HG03280 (cell line): ENCODE data around the gene SNTB2.

Experiments
- ATAC-seq: cut with Tn5 transposase; IDR thresholded peaks from one replicate; pipeline ENCODE4 v1.9.1; 2021; ENCODE audit warnings: mild to moderate bottlenecking, moderate library complexity; ENCODE audit not compliant: unreplicated experiment

The SNTB2 gene

DNA sequence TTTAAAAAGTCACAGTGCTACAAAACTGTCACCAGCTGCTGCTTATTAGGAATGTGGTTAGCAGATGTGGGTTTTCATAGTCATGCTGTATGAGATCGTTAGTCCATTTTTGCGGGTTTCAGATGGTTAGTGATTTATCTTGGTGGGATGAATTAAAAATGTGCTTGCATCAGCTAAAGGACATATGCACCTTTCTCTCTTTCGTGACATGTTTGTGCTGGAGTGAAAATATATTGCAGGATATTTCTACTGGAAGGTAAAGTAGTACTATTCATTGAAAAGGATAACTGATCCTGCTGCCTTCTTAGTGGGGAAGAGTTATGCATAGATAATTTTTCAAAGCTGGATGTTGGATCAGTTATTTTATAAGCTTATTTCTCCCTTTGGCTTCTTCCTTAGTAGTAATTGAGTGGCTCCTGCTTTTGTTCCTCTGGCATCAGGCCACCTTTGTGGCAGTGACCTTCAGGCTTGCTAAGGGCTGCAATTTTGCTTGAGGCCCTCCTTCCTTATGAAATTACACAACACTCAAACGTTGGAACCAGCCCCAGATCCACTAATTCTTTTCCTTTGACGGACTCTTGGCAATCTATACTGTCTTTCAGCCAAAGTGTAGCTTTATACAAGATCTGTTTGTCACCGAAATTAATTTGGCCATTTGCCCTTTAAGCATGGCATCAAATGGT, 7.5 kb upstream of the SNTB2 start:
- ATAC-seq: no peak

DNA sequence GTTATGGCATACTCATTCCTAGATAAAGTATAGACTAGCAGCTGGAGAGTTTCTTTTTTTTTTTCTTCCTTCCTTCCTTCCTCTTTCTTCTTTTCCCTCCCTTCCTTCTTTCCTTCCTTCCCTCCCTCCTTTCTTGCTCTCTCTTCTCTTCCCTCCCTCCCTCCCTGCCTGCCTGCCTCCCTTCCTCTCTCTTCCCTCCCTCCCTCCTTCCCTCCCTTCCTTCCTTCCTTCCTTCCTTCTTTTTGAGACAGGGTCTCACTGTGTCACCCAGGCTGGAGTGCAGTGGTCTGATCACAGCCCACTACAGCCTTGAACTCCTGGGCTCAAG, 7.0 kb upstream of the SNTB2 start:
- no peak for ATAC-seq

DNA sequence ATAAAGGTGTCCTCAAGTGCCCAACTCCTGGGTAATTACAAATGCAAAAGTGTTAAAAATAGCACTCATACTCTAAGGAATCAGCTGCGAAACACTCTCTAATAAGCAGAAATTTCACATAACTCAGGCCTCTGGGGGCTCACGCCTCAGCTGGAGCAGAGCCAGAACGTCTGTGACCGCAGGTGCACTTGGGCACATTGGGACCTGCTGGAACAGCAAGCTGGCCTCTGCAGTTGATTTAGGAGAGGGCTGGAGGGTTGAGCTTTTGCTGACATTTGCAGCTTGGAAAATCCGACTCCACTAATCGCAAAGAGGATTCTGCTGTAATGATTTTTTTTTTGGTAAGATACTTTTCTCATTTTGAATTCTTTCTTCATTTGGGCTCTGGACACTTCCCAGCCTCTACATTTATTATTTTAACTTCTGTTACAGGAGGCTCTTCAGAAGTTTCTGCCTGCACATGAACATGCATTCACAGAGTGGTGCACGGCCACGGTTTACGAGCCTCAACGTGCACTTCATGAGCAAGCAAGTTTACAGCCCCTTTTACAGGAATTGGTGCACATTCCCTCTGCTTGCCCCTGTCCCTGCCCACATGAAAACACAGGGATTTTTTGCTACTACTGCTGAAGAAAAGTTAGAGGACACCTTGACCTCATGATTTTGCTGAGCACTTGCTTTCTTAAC, 4.1 kb upstream of the SNTB2 start:
- no peak for ATAC-seq

DNA sequence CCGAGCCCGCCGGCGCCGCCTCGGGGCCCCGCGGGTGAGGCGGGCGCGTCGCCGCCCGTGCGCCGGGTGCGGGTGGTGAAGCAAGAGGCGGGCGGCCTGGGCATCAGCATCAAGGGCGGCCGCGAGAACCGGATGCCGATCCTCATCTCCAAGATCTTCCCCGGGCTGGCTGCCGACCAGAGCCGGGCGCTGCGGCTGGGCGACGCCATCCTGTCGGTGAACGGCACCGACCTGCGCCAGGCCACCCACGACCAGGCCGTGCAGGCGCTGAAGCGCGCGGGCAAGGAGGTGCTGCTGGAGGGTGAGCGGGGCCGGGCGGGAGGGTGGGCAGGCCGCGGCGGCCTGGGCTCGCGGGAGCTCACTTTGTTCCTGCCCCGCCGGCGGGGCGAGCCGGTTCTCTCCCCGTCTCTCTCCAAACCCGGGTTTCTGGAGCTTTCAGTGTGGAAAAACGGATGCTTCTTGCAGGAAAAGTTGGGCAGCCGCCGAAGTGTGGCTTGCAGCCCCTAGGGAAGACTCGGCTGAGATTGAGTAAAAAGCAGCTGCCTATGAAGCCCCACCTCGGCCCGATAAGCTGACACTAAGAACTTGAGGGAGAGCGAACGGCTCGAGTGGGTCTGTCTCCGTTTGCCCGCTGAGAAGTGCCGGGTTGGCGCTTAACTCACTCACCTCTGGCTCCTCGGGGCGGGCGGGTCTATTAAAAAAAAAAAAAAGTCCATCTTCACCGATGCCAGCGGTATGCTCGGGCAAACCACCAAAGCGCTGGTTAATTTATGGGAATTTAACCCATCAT, 677 bp downstream of the SNTB2 start:
- ATAC-seq: peak; percentile 35

DNA sequence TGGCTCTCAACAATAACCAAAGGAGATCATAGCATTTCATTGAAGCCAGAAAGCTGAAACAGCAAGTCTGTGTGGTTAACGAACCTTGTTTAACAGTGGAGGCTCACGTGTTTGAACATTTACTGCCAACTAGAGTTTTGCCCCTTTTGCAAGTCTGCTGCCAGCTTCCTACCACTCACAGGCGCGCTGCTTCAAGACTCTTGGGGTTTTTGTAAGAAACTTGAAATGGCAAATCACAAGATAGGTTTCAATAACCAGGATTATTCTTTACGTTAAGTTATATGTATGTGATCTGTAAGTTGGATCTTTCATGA, 1.2 kb downstream of the SNTB2 start:
- ATAC-seq: no peak

DNA sequence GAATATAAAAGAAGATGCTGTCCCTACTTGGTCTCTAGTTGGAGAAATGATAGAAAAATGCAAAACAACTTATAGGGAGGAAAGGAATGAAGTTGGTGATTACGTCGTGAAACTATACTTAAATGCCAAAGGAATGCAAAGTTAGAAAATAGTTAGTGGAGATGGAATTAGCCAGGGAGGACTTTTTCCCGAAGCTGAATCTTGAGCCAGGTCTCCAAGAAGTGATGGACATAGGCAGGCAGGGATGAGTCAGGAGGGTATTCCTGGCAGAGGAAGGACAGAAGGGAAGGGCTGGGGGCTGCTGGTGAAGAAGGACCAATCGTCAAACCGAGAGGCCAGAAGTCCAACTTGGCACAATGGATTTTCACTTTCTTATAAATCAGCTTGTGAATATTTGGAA, 1.8 kb downstream of the SNTB2 start:
- ATAC-seq: no peak

DNA sequence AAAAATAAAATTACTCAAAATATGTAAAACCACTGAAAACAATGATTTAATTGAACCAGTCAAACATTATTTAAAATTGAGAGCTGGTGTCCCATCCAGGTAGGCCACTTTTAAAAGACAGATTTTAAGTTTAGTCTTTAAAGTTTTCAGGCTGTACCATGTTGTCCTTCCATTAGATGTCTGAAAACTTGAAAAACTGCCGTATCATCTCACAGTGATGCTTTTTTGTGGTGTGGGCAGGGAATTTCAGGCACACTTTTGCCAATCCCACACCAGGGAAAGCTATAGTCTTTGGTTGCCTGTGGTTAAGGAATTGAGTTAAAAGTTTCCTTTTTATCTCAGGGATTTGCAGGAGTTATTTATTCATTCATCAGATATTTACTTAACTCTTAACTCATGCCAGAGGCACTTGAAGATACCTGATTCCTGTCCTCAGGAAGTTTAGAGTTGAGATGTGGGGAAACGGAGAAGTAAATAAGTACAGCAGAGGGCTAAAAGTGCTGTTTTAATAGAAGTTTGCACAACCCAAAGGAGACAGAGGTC, 3.2 kb downstream of the SNTB2 start:
- ATAC-seq: no peak

DNA sequence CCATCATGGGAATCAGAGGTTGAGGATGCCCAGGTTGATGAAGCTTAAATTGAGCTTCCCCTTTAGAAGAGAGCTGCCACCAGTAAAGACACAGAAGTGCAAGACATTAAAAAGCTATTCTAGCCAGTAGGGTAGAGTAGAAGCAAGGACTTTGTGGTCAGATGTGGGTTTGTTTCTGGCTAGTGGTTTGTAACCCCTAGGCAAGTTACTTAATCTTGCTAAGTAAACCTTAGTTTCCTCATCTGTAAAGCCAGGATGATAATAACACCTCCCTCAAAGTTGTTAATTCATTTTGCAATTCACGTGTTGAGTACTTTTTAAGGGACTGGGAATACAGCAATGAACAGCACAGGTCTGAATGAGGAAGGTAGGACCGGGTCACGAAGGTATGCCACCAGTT, 3.6 kb downstream of the SNTB2 start:
- no peak for ATAC-seq

DNA sequence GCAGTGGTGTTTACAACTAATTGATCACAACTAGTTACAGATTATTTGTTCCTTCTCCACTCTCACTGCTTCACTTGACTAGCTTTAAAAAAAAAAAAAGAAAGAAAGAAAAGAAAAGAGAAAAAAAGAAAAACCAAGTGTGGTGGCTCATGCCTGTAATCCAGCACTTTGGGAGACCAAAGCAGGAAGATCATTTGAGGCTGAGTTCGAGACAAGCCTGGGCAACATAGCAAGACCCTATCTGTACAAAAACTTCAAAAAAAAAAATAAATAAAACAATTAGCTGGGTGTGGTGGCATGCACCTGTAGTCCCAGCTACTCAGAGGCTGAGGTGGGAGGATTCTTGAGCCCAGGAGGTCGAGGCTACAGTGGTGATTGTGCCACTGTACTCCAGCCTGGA, 4.2 kb downstream of the SNTB2 start:
- no peak for ATAC-seq

DNA sequence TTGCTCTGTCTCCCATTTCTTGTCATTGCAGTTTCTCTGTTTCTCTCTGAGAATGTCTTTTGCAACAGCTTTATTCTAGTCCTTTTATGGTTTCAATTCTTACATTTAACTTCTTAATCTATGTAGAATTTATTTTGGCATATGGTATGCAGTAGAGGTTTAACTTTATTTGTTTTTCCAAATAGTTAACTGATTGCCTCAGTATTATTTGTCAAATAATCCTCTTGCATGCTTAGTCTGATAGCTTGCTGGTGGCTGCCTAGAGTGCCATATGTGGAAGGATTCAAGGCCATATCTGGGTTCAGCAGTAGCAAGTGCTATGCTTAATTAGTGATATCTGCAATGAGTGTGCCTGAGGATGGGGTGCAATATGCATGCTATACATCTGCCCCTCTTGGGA, 6.9 kb downstream of the SNTB2 start:
- ATAC-seq: no peak

DNA sequence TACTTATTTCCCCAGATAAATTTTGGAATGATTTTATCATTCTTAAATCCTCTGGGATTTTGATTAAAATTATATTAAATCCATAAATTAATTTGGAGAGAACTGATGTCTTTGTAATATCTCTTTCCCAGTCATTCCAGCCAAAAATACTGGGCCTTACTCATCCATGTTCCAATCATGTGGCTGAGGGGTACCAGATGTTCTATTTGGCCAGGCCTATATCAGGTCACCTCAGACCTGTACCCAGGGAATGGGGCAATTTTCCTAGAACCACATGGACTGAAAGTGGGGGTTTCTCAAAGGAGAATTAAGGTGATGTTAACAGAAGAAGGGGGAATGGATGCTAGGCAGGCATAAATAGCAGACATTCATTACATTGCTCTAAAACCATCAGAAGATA, 7.5 kb downstream of the SNTB2 start:
- no peak for ATAC-seq

DNA sequence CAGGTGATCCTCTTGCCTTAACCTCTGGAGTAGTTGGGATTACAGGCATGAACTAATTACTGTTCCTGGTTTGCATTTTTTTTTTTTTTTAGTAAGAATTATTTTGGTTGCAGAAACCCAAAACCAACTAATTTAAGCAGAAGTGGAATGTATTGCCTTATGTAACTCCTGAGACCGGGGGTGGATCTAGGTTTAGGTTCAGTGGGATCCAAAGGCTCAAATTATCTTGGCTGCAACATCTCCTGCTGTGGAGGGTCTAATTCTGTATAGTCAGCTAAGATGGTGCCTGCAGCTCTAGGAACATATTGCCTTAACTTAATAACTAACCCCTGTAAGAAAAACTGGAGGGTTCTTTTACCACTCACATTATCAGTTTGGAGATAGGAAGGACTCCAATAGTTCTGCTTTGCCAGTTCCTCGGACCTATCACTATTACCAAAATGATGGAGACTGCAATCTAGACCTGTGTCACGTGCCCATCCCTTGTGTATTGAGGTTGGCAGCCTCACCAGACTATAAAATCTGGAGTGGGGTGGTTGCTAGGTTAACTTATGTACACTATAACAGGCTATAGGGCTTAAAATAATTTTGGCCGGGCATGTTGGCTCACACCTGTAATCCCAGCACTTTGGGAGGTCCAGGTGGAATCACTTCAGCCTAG, 8.5 kb downstream of the SNTB2 start:
- no peak for ATAC-seq

DNA sequence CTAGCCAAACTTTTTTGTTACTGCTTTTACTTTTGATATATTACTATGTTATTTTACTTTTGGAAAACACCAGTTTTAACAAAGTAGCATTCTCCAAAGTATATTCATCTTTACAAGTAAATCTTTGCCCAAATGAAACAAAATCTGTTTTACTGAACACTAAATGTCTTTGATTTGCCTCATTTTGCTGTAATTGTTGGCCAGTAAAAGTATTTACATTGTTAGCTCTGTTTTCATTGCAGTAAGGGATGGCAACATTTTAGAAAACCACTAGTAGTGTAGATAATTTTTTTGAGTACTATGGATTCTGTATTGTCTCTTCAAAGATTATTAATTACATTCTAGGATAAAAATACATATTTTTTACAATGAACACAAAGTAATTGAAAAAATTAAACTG, 10.6 kb downstream of the SNTB2 start:
- no peak for ATAC-seq

DNA sequence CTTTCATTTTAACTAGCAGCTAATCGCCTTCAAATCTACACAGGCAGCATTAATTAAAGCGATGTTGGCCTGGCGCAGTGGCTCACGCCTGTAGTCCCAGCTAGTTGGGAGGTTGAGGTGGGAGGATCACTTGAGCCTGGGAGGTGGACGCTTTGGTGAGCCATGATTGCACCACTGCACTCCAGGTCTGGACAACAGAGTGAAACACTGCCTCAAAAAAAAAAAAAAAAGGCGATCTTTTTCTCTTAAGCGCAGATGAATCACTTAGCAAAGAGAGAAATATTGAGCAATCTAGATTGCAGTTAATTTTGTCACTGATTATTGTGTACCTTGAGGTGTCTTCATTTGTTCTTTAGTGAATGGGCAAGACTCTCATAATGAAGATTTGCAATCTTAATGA, 12.4 kb downstream of the SNTB2 start:
- no peak for ATAC-seq

DNA sequence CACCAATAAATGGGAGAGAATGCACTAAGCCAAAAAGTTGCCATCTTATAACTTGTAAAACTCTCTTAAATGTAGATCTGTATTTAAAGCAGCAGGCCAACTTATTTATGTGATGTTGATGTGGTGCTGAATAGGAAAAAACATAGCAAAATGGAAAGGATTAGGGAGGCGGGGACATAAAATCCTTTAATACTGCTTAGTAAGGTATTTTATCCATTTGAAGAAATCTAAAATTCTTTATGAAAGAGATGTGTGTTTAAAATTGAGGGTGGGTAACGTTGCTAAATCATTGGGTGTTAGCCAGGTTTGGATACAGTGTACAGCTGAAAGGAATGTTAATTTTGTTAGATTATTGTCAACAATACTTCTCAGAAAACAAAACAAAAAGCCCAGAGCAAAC, 14.3 kb downstream of the SNTB2 start:
- no peak for ATAC-seq

DNA sequence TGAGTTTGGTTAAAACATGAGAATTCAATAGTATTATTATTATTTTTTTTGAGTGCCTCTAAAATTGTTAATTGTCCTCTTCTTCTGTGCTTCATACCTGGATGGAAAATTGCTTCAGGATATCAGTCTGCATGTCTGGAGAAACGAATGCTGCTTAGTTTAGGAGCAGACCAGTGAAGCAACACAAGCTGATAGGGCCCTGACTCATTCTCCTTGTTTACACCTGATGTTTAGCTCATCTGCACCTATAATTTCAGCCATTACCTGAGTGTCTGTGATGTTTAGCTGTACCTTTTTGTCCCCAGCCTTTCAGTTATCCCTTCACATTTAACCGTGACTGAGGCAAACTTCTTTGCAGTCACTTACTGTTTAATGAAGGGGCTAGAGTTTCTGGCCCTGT, 14.8 kb downstream of the SNTB2 start:
- ATAC-seq: no peak

DNA sequence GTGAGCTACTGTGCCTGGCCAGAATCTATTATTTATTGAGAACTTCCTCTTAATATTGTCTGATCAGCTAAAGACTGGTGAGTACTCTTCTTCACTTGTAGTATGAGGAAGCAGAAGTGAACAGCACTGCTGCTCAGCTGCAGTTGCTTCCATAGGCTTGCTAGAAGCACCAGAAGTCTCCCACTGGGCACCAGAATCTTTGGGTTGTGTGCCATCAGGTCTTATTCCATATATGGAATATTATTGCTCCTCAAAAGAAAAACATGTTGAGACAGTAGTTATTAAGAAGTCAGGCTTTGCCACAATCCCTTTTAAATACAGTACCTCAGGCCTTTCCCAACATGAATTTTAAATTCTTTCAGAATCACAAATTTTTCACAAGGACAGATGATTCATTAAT, 17.2 kb downstream of the SNTB2 start:
- ATAC-seq: no peak

DNA sequence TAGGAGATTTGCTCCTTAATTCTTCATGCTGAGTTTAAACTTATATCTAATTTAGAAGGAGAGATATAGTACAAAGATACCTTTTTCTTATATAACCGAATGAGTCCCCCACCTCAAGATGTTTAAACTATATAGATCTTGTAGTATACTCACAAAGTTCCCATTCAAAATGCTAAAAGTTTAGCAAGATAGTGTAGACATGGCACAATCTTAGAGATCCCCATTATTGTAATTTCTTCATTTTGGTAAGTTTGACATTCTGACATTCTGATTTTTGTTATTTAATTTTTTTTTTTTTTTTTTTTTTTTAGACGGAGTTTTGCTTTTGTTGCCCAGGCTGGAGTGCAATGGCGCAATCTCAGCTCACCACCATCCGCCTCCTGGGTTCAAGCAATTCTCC, 22.8 kb downstream of the SNTB2 start:
- no peak for ATAC-seq

DNA sequence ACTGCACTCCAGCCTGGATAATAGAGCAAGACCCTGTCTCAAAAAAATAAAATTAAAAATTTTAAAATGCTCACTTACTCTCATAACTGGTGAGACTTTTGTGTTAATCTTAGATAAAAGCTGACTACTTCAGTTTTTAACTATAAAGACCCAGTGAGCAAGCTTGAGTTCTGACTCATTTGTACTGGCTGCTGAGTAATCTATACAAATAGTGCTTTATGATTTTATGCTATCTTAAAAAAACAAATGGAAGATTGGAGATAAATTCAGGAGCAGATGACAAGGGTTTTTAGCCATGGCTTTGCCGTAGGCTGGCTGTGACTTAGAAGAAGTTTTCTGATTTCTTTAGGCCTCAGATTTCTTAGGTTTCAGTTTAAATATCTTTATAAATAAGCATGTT, 30.5 kb downstream of the SNTB2 start:
- no peak for ATAC-seq

DNA sequence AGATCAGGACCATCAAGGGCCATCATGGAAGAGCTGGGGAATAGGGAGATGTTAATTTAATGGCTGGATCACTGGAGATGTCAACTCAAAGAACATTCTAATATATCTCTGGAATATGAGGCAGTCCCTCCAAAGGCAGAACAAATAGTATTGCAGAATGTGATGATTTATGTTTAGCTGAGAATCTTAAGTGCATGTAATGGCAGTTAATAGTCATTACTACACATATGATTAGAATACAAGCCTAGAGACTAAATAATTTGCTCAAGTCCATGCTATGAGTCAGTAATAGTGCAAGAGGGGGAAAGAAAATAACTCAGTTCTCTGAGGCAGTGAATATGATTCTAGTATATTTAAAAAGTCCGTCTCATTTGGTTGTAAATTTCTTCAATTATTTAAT, 32.3 kb downstream of the SNTB2 start:
- ATAC-seq: no peak

DNA sequence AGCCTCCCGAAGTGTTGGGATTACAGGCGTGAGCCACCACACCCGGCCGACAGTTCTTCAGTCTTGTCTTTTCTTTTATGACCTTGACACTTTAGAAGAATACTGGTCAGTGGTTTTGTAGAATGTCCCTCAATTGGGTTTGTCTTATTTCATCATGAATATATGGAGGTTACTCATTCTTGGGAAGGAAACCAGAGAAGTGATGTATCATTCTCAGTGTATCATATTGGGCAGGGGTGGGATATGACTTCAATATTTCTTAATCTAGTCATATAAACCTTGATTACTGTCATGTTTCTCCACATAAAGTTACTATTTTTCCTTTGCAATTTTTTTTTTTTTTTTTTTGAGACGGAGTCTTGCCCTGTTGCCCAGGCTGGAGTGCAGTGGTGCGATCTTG, 36.9 kb downstream of the SNTB2 start:
- no peak for ATAC-seq

DNA sequence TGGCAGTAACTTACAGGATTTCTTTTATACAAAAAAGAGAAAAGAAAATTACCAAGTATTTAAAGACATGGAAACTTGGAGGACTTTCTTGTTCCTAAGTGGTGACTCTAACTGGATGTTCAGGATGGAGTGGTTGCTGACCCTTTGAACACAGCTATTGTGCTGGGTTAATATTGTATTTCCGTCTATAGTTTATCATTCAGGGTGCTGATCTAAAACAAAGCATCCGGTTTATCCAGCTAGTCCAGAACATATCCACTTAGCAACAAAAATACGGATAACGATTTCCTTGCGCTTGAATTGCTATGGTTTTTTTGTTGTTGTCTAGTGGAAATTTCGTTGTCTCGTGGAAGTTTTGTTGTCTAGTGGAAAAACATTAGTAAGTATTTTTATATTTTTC, 38.2 kb downstream of the SNTB2 start:
- ATAC-seq: no peak
